Activated CD4-positive, CD25-positive, alpha-beta regulatory T cell (primary cell): Measurements from ENCODE around the gene GRB7.

Experiments used
- DNase-seq, 4 experiments: peaks; one replicate each; lab custom pipeline; 2025; lab: John Stamatoyannopoulos, UW

Gene GRB7

GRCh38 chr17:39772987-39773934, 35.5 kb downstream of the GRB7 start:
- no peak for DNase-seq

- no peak for DNase-seq
Observed at GRCh38 chr17:39774047-39774446, 36.3 kb downstream of the GRB7 start.

GRCh38 chr17:39775031-39775430, 37.3 kb downstream of the GRB7 start:
- DNase-seq = no peak

GRCh38 chr17:39776252-39776651, 38.5 kb downstream of the GRB7 start:
- no peak for DNase-seq

- no peak for DNase-seq
Observed at GRCh38 chr17:39777534-39778365, 40.0 kb downstream of the GRB7 start.

GRCh38 chr17:39781031-39781860, 43.5 kb downstream of the GRB7 start:
- DNase-seq = no peak

- DNase-seq = no peak
Observed at GRCh38 chr17:39781861-39782213, 44.1 kb downstream of the GRB7 start.

- DNase-seq = no peak
Observed at GRCh38 chr17:39782481-39782880, 44.7 kb downstream of the GRB7 start.

- DNase-seq = no peak
Observed at GRCh38 chr17:39782980-39783379, 45.2 kb downstream of the GRB7 start.

- no peak for DNase-seq
Observed at GRCh38 chr17:39787041-39787440, 49.3 kb downstream of the GRB7 start.

GRCh38 chr17:39787743-39788484, 50.2 kb downstream of the GRB7 start:
- no peak for DNase-seq

- DNase-seq = no peak
Observed at GRCh38 chr17:39791111-39791992, 53.6 kb downstream of the GRB7 start.

GRCh38 chr17:39792526-39793221, 54.9 kb downstream of the GRB7 start:
- DNase-seq = no peak

GRCh38 chr17:39793301-39793872, 55.6 kb downstream of the GRB7 start:
- no peak for DNase-seq

GRCh38 chr17:39794249-39794970, 56.7 kb downstream of the GRB7 start:
- DNase-seq = no peak
